ACC112 (cell line): ENCODE data around the gene MT2A.

Experiments used
- H2AFZ ChIP-seq: fragments of 200-600 bp; sonication (generic); one replicate; pipeline ENCODE4 v1.6.0; 2017; ENCODE audit warnings: antibody characterized with exemption, low read length; ENCODE audit not compliant: unreplicated experiment
- H3K27ac ChIP-seq: fragments of 200-600 bp; sonication (generic); 2 replicates; pipeline ENCODE4 v1.5.1; 2014; ENCODE audit warnings: low read depth, mild to moderate bottlenecking, antibody characterized with exemption, low read length, moderate library complexity
- H3K27me3 ChIP-seq: fragments of 200-600 bp; sonication (generic); 2 replicates; pipeline ENCODE4 v1.6.1; 2014; ENCODE audit warnings: mild to moderate bottlenecking, antibody characterized with exemption, low read length, moderate library complexity, mixed read lengths; ENCODE audit not compliant: insufficient read depth
- H3K36me3 ChIP-seq: fragments of 200-600 bp; sonication (generic); 2 replicates; pipeline ENCODE4 v1.6.1; 2016; ENCODE audit warnings: mild to moderate bottlenecking, antibody characterized with exemption, low read length, moderate library complexity, mixed read lengths; ENCODE audit not compliant: insufficient read depth
- H3K4me1 ChIP-seq: fragments of 200-600 bp; sonication (generic); one replicate; pipeline ENCODE4 v1.6.1; 2016; ENCODE audit warnings: low read length, mixed read lengths; ENCODE audit not compliant: insufficient read depth, unreplicated experiment, control insufficient read depth
- H3K4me3 ChIP-seq: fragments of 200-600 bp; sonication (generic); 2 replicates; pipeline ENCODE4 v1.5.1; 2014; ENCODE audit warnings: mild to moderate bottlenecking, low read depth, low read length
- H3K79me2 ChIP-seq: fragments of 200-600 bp; sonication (generic); one replicate; pipeline ENCODE4 v1.6.0; 2016; ENCODE audit warnings: low read length; ENCODE audit not compliant: control insufficient read depth, unreplicated experiment, insufficient read depth

MT2A gene

GRCh38 chr16:56608043-56608875 is at the start of gene MT2A:
Gene MT2A, plus strand, starts transcription at chr16:56608584. Its CDS starts 72 bp downstream, at chr16:56608656.
- H3K4me1 ChIP-seq, result peaks cover 55% of the 10 kb centered on the region
- peak within 1 kb of the TSS; percentile 99 for H3K27ac ChIP-seq
- no peaks in the 10 kb centered on the region for H3K27me3 ChIP-seq
- H2AFZ ChIP-seq, result no peak within 1 kb of the TSS
- peaks cover 5% of the 10 kb centered on the region; the same call in 1 of the 2 replicates for H3K36me3 ChIP-seq
- H3K79me2 ChIP-seq, result peaks cover 10% of the 10 kb centered on the region
- peak within 1 kb of the TSS; percentile 92 for H3K4me3 ChIP-seq

DNA sequence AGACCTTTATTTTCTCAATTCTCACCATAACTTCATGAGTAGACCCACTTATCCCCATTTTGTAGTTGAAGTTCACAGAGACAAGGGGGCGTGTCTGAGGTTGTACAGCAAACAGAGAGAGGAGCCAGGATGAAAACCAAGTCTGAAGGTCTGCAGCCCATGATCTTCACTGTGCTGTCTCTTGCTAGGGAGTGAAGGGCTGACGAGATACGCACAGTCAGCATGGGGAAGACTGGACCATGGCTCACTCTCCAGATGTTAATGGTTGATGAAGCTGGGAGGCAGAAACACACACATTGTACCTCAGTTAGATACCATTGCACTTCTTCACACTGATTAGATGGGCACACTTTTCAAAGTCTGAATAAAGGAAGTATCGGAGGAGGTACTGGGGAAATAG is 49.3 kb upstream of the MT2A start:
- Histone ChIP-seq H3K79me2 (no peaks in the 10 kb centered on the region), H3K4me1 (peaks cover 13% of the 10 kb centered on the region), H3K4me3 (no peak overlapping the region), H3K36me3 (no peaks in the 10 kb centered on the region), H2AFZ (no peak overlapping the region), H3K27ac (no peak overlapping the region), H3K27me3 (peaks cover 22% of the 10 kb centered on the region)

DNA sequence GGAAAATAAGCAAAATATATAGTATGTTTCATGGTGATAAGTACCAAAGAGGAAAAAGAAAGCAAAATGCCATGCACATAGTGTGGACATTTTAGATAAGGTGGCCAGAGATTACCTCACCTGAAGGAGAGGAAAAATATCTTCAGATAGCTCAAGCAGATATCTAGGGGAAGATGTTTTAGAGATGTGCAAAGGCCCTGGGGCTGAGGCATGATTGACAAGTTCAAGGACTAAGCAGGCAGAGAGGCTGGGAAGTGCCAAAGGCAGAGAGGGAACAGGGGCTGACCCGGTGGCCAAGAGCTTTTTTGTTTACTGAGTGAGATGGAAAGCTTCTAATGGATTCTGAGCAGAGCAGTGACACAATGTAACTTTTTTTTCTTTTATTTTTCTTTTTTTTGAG is 47.9 kb upstream of the MT2A start:
- no peak overlapping the region for H3K4me3 ChIP-seq
- no peak overlapping the region for H2AFZ ChIP-seq
- peaks cover 13% of the 10 kb centered on the region for H3K4me1 ChIP-seq
- peaks cover 18% of the 10 kb centered on the region for H3K27me3 ChIP-seq
- H3K79me2 ChIP-seq, result no peaks in the 10 kb centered on the region
- H3K27ac ChIP-seq, result no peak overlapping the region
- no peaks in the 10 kb centered on the region for H3K36me3 ChIP-seq

DNA sequence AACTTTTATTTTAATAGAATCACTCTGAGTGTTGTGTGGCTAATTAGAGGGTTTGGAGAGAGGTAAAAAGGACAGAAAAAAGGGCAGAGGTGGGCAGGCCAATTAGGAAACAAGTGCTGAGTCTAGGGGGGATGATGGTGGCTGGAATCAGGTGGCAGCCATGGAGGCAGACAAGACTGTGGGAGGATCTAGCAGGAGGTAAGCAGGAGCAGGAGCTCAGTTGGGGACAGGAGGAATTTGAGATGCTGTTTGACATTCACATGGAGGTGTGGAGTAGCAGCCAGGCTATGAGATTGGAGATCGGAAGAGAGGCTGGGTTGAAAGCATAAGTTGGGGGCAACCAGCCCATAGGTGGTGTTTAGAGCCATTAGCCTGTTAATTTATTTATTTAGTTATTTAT is 47.3 kb upstream of the MT2A start:
- H3K79me2 ChIP-seq, result no peaks in the 10 kb centered on the region
- no peaks in the 10 kb centered on the region for H3K36me3 ChIP-seq
- peaks cover 18% of the 10 kb centered on the region for H3K27me3 ChIP-seq
- no peak overlapping the region for H3K27ac ChIP-seq
- no peak overlapping the region for H3K4me3 ChIP-seq
- no peak overlapping the region for H2AFZ ChIP-seq
- peaks cover 13% of the 10 kb centered on the region for H3K4me1 ChIP-seq

DNA sequence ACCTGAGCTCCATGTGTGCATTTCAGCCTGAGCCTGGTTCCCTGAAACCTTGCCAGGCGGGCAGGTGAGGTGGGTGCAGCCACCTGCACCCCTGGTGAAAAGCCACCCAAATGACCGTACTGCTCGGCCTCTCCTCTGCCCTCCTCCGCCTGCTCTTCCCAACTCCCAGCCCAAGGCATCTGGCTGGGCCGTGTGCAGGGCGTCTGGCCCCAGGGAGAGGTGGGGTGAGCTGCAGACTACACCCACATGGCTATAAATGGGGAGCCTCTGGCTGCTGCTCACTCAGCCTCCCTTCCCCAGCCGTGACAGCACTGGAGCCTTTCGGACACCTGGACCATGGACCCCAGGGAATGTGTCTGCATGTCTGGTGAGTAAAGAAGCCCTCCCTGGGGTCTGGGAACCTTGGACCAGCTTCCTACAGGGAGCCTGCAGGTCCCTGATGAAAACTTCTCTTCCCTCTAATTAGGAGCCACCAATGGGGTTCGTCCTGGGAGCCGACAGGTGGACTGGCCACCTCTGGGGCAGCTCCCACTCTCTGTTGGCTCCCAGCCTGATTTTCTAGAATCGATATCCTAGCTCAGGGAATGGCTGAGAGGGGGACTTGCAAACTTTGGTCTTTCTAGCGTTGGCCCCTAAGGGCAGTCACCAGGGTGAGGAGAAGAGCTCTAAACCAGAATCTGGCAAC is 43.4 kb upstream of the MT2A start, which contains the start of gene MT4:
MT4 (plus strand) TSS at position 281 of the 685 bp plus-strand sequence; CDS start at position 337, 56 bp downstream.
- Histone ChIP-seq H2AFZ (no peak within 1 kb of the TSS), H3K79me2 (no peaks in the 10 kb centered on the region), H3K4me3 (no peak within 1 kb of the TSS), H3K36me3 (no peaks in the 10 kb centered on the region), H3K27ac (no peak within 1 kb of the TSS), H3K4me1 (no peaks in the 10 kb centered on the region), H3K27me3 (peaks cover 26% of the 10 kb centered on the region)

DNA sequence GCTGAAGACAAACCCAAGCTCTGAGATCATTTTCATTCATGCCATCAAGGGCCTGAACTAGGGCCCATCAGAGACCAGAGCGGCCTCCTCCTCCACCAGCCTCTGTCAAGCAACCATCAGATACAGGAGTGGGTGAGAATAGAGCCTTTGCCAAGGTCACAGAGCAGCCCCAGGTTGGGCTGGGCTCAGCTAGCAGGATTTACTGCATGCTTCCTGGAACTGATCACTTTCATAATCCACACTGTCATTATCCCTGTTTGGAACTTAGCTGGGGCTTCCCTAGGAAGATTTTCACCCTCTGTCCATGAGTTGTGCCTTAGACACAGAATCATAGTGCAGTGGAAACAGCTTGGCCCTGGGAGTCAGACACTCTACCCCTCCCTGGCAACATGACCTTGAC is 38.4 kb upstream of the MT2A start:
- no peaks in the 10 kb centered on the region for H3K36me3 ChIP-seq
- H3K27ac ChIP-seq, result no peak overlapping the region
- no peak overlapping the region for H3K4me3 ChIP-seq
- no peaks in the 10 kb centered on the region for H3K4me1 ChIP-seq
- no peaks in the 10 kb centered on the region for H3K79me2 ChIP-seq
- peaks cover 22% of the 10 kb centered on the region for H3K27me3 ChIP-seq
- no peak overlapping the region for H2AFZ ChIP-seq

DNA sequence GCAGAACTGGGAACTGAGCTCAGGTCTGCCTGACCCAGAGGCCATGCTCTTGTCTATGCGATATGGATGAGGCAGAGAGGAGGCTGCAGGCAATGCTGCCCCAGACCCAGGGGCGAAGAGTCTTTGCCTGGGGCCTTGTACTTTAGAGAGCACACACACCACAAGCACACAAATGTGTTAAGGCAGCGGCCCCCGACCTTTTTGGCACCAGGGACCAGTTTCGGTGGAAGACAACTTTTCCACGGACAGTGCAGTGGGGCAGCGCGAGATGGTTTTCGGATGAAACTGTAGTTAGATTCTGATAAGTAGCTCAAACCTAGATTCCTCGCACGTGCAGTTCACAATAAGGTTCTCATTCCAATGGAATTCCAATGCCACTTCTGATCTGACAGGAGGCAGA is 36.9 kb upstream of the MT2A start:
- H3K36me3 ChIP-seq, result no peaks in the 10 kb centered on the region
- peaks cover 8% of the 10 kb centered on the region; the same call in 1 of the 2 replicates for H3K27me3 ChIP-seq
- no peak overlapping the region for H2AFZ ChIP-seq
- no peaks in the 10 kb centered on the region for H3K4me1 ChIP-seq
- no peak overlapping the region for H3K4me3 ChIP-seq
- no peaks in the 10 kb centered on the region for H3K79me2 ChIP-seq
- H3K27ac ChIP-seq, result no peak overlapping the region

GRCh38 chr16:56574625-56575024 is 33.8 kb upstream of the MT2A start:
- H3K27ac ChIP-seq, result no peak overlapping the region
- no peaks in the 10 kb centered on the region for H3K36me3 ChIP-seq
- H2AFZ ChIP-seq, result no peak overlapping the region
- no peak overlapping the region for H3K4me3 ChIP-seq
- no peaks in the 10 kb centered on the region for H3K79me2 ChIP-seq
- peaks cover under 1% of the 10 kb centered on the region; the same call in 1 of the 2 replicates for H3K27me3 ChIP-seq
- H3K4me1 ChIP-seq, result no peaks in the 10 kb centered on the region

GRCh38 chr16:56576585-56577299 is 31.6 kb upstream of the MT2A start:
- Histone ChIP-seq H2AFZ (no peak overlapping the region), H3K4me1 (no peaks in the 10 kb centered on the region), H3K36me3 (no peaks in the 10 kb centered on the region), H3K27me3 (no peaks in the 10 kb centered on the region), H3K79me2 (no peaks in the 10 kb centered on the region), H3K4me3 (no peak overlapping the region), H3K27ac (no peak overlapping the region)

- H3K79me2 ChIP-seq, result no peaks in the 10 kb centered on the region
- H3K27me3 ChIP-seq, result no peaks in the 10 kb centered on the region
- H3K4me1 ChIP-seq, result peaks cover 2% of the 10 kb centered on the region
- H3K4me3 ChIP-seq, result no peak overlapping the region
- H3K27ac ChIP-seq, result no peak overlapping the region
- H3K36me3 ChIP-seq, result no peaks in the 10 kb centered on the region
- peak overlapping the region; percentile 60 for H2AFZ ChIP-seq
These were observed 31.1 kb upstream of the MT2A start for GRCh38 chr16:56577300-56577625.
